HG02610 (cell line): Measurements from ENCODE around the gene PRSS21.

Experiments
- ATAC-seq: cut with Tn5 transposase; IDR thresholded peaks from one replicate; pipeline ENCODE4 v1.9.1; 2021; ENCODE audit warnings: mild to moderate bottlenecking, moderate library complexity; ENCODE audit not compliant: unreplicated experiment

Gene PRSS21

GRCh38 chr16:2825049-2825742 is 8.2 kb downstream of the PRSS21 start:
- no peak for ATAC-seq

- no peak for ATAC-seq
Measured at GRCh38 chr16:2825906-2826305, 8.9 kb downstream of the PRSS21 start.

GRCh38 chr16:2826591-2827373 is 9.7 kb downstream of the PRSS21 start:
- no peak for ATAC-seq

GRCh38 chr16:2827374-2827791 is 10.3 kb downstream of the PRSS21 start:
- no peak for ATAC-seq

- ATAC-seq = no peak
Measured at GRCh38 chr16:2827831-2828520, 10.9 kb downstream of the PRSS21 start.

GRCh38 chr16:2828521-2828840 is 11.4 kb downstream of the PRSS21 start:
- no peak for ATAC-seq

- no peak for ATAC-seq
Measured at GRCh38 chr16:2828876-2829430, 11.9 kb downstream of the PRSS21 start.

- ATAC-seq = no peak
Measured at GRCh38 chr16:2829501-2830354, 12.7 kb downstream of the PRSS21 start, which contains the start of gene ZG16B. Gene ZG16B, plus strand, starts transcription at chr16:2830303. Its CDS starts 139 bp downstream, at chr16:2830442.

- ATAC-seq = no peak
Measured at GRCh38 chr16:2830355-2830695, 13.3 kb downstream of the PRSS21 start.

GRCh38 chr16:2831203-2831602 is 14.2 kb downstream of the PRSS21 start:
- no peak for ATAC-seq

- ATAC-seq = no peak
Measured at GRCh38 chr16:2833776-2834175, 16.7 kb downstream of the PRSS21 start.

GRCh38 chr16:2834968-2835367 is 17.9 kb downstream of the PRSS21 start:
- no peak for ATAC-seq

GRCh38 chr16:2835638-2836493 is 18.8 kb downstream of the PRSS21 start:
- no peak for ATAC-seq

GRCh38 chr16:2836646-2837508 is 19.8 kb downstream of the PRSS21 start:
- no peak for ATAC-seq

- no peak for ATAC-seq
Measured at GRCh38 chr16:2838928-2839327, 21.9 kb downstream of the PRSS21 start.

- ATAC-seq = no peak
Measured at GRCh38 chr16:2839650-2840450, 22.8 kb downstream of the PRSS21 start.

- ATAC-seq = no peak
Measured at GRCh38 chr16:2840914-2841313, 23.9 kb downstream of the PRSS21 start.
